HepG2 (cell line): ENCODE measurements around the gene PHKB. TPM values are rescaled to one million over a fixed set of nuclear protein-coding genes. Genes with fewer than 3 reads are reported as not detected.
A peak's percentile ranks its signal among the peaks of the same experiment; 100 is the strongest.

Experiments used
- BORCS8-MEF2B ChIP-seq: sonication (generic); formaldehyde crosslinking; IDR thresholded peaks from 2 replicates; pipeline ENCODE4 v1.8.0; 2022; ENCODE audit warnings: mild to moderate bottlenecking, missing genetic modification reagents
- HMG20A ChIP-seq: IDR thresholded peaks from 2 replicates; pipeline ENCODE4 v1.6.1; 2016; ENCODE audit warnings: borderline replicate concordance
- PHF21A ChIP-seq: sonication (generic); formaldehyde crosslinking; IDR thresholded peaks from 2 replicates; pipeline ENCODE4 v1.5.0; 2020; ENCODE audit warnings: mild to moderate bottlenecking, missing genetic modification reagents
- RARA ChIP-seq: IDR thresholded peaks from 2 replicates; pipeline ENCODE4 v1.6.1; 2016; ENCODE audit warnings: missing genetic modification reagents, missing compliant biosample characterization
- TRIM24 ChIP-seq: sonication (generic); formaldehyde crosslinking; IDR thresholded peaks from 2 replicates; pipeline ENCODE4 v1.8.0; 2022; ENCODE audit warnings: mild to moderate bottlenecking, missing genetic modification reagents
- ZFX ChIP-seq: sonication (generic); formaldehyde crosslinking; IDR thresholded peaks from 2 replicates; pipeline ENCODE4 v1.4.0; 2020; ENCODE audit warnings: mild to moderate bottlenecking, low read depth, missing genetic modification reagents, moderate library complexity
- ZFY ChIP-seq: sonication (generic); formaldehyde crosslinking; IDR thresholded peaks from 2 replicates; pipeline ENCODE4 v1.4.0; 2020; ENCODE audit warnings: missing genetic modification reagents
- ZNF230 ChIP-seq: sonication (generic); formaldehyde crosslinking; IDR thresholded peaks from 2 replicates; pipeline ENCODE4 v1.4.0; 2020; ENCODE audit warnings: mild to moderate bottlenecking, missing genetic modification reagents
- ZNF235 ChIP-seq: sonication (generic); formaldehyde crosslinking; IDR thresholded peaks from 2 replicates; pipeline ENCODE4 v1.8.1; 2023; ENCODE audit warnings: mild to moderate bottlenecking, missing genetic modification reagents, borderline replicate concordance
- polyA plus RNA-seq, 8 experiments: library from polyadenylated mRNA; depleted of rRNA in 3 of 8; stranded (reverse) in 7 of 8; unstranded in 1 of 8; fragments of >200 nt; fragmentation: Illumina TruSeq in 4 of 8; extraction: Trizol in 4 of 8; gene quantifications; 2 replicates each; pipeline versions ENCODE4 v1.2.1 to v1.2.3, GENCODE V29; 2011 to 2016; ENCODE audit warnings: low read depth in 4 of 8, missing spikeins in 1 of 8, mixed read lengths in 1 of 8; ENCODE audit not compliant: insufficient read depth in 1 of 8
- total RNA-seq, 5 experiments: library from RNA; depleted of rRNA; stranded (reverse); fragments of >200 nt; fragmentation: Illumina TruSeq; extraction: Trizol; gene quantifications; 2 replicates each; pipeline ENCODE4 v1.2.3, GENCODE V29; 2016; ENCODE audit warnings: low read depth in 1 of 5
- TF ChIP-seq, protein P1 (sequence below): sonication (generic); formaldehyde crosslinking; IDR thresholded peaks from 2 replicates; pipeline ENCODE4 v1.4.0; 2020; ENCODE audit warnings: missing genetic modification reagents
- TF ChIP-seq, protein P2 (sequence below): sonication (generic); formaldehyde crosslinking; IDR thresholded peaks from 2 replicates; pipeline ENCODE4 v1.4.0; 2020; ENCODE audit warnings: missing genetic modification reagents
- TF ChIP-seq, protein P3 (sequence below): sonication (generic); formaldehyde crosslinking; conservative IDR thresholded peaks from 2 replicates; pipeline ENCODE4 v1.4.0; 2020; ENCODE audit warnings: missing genetic modification reagents
- TF ChIP-seq, protein P4 (sequence below): sonication (generic); formaldehyde crosslinking; IDR thresholded peaks from 2 replicates; pipeline ENCODE4 v1.4.0; 2020; ENCODE audit warnings: missing genetic modification reagents
- TF ChIP-seq, protein P5 (sequence below): sonication (generic); formaldehyde crosslinking; IDR thresholded peaks from 2 replicates; pipeline ENCODE4 v1.8.1; 2023; ENCODE audit warnings: mild to moderate bottlenecking, missing genetic modification reagents, borderline replicate concordance
- TF ChIP-seq, protein P6 (sequence below): sonication (generic); formaldehyde crosslinking; conservative IDR thresholded peaks from 2 replicates; pipeline ENCODE4 v1.8.0; 2022; ENCODE audit warnings: mild to moderate bottlenecking, moderate library complexity, missing genetic modification reagents
- TF ChIP-seq, protein P7 (sequence below): IDR thresholded peaks from 2 replicates; pipeline ENCODE4 v1.6.1; 2016; ENCODE audit warnings: mild to moderate bottlenecking, missing biosample characterization, missing genetic modification reagents
- TF ChIP-seq, protein P8 (sequence below): sonication (generic); formaldehyde crosslinking; IDR thresholded peaks from 2 replicates; pipeline ENCODE4 v1.8.1; 2022; ENCODE audit warnings: low read depth, mild to moderate bottlenecking, missing genetic modification reagents

The PHKB gene
- total and polyA plus RNA-seq, 2 of the 13 experiments (the other 11 are each of a cell fraction or from before 2014, with no cell fraction given): 66.0 to 80.8 TPM

DNA sequence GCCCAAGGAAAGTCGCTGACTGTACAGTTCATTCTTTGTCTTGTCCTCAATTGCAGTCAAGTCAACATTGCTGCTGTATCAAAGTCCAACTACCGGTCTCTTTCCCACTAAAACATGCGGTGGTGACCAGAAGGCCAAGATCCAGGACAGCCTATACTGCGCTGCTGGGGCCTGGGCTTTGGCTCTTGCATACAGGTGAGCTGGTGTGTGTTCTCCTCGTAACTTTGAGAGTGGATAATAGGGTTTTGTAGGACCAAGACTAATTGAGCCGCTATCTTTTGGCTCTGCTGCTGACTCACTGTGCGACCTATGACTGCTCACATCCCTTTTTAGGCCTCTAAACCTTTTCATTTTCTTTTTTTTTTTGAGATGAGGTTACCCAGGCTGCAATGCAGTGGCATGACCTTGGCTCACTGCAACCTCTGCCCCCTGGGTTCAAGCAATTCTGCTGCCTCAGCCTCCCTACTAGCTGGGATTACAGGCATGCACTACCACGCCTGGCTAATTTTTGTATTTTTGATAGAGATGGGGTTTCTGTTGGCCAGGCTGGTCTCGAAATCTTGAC, 38.7 kb downstream of the PHKB start (continued):
- TF ChIP-seq, protein P1, sequence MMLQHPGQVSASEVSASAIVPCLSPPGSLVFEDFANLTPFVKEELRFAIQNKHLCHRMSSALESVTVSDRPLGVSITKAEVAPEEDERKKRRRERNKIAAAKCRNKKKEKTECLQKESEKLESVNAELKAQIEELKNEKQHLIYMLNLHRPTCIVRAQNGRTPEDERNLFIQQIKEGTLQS (CRISPR knock-in tag): no peak
- TF ChIP-seq ZFY (CRISPR knock-in tag) (peak; percentile 90), HMG20A (CRISPR knock-in tag) (peak; percentile 89; the same call in 1 of the 2 replicates), ZNF235 (CRISPR knock-in tag) (no peak), ZFX (CRISPR knock-in tag) (peak; percentile 95), PHF21A (CRISPR knock-in tag) (peak; percentile 89), TRIM24 (no peak), ZNF230 (CRISPR knock-in tag) (no peak), RARA (CRISPR knock-in tag) (peak; percentile 76), BORCS8-MEF2B (CRISPR knock-in tag) (peak; percentile 80; the same call in 1 of the 2 replicates)
- TF ChIP-seq, protein P2, sequence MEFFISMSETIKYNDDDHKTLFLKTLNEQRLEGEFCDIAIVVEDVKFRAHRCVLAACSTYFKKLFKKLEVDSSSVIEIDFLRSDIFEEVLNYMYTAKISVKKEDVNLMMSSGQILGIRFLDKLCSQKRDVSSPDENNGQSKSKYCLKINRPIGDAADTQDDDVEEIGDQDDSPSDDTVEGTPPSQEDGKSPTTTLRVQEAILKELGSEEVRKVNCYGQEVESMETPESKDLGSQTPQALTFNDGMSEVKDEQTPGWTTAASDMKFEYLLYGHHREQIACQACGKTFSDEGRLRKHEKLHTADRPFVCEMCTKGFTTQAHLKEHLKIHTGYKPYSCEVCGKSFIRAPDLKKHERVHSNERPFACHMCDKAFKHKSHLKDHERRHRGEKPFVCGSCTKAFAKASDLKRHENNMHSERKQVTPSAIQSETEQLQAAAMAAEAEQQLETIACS (CRISPR knock-in tag): no peak
- TF ChIP-seq, protein P3, sequence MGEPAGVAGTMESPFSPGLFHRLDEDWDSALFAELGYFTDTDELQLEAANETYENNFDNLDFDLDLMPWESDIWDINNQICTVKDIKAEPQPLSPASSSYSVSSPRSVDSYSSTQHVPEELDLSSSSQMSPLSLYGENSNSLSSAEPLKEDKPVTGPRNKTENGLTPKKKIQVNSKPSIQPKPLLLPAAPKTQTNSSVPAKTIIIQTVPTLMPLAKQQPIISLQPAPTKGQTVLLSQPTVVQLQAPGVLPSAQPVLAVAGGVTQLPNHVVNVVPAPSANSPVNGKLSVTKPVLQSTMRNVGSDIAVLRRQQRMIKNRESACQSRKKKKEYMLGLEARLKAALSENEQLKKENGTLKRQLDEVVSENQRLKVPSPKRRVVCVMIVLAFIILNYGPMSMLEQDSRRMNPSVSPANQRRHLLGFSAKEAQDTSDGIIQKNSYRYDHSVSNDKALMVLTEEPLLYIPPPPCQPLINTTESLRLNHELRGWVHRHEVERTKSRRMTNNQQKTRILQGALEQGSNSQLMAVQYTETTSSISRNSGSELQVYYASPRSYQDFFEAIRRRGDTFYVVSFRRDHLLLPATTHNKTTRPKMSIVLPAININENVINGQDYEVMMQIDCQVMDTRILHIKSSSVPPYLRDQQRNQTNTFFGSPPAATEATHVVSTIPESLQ (CRISPR knock-in tag): no peak
- TF ChIP-seq, protein P4, sequence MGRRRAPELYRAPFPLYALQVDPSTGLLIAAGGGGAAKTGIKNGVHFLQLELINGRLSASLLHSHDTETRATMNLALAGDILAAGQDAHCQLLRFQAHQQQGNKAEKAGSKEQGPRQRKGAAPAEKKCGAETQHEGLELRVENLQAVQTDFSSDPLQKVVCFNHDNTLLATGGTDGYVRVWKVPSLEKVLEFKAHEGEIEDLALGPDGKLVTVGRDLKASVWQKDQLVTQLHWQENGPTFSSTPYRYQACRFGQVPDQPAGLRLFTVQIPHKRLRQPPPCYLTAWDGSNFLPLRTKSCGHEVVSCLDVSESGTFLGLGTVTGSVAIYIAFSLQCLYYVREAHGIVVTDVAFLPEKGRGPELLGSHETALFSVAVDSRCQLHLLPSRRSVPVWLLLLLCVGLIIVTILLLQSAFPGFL (CRISPR knock-in tag): no peak
- TF ChIP-seq, protein P5, sequence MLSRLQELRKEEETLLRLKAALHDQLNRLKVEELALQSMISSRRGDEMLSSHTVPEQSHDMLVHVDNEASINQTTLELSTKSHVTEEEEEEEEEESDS (CRISPR knock-in tag): no peak; the same call in 1 of the 2 replicates
- TF ChIP-seq, protein P6, sequence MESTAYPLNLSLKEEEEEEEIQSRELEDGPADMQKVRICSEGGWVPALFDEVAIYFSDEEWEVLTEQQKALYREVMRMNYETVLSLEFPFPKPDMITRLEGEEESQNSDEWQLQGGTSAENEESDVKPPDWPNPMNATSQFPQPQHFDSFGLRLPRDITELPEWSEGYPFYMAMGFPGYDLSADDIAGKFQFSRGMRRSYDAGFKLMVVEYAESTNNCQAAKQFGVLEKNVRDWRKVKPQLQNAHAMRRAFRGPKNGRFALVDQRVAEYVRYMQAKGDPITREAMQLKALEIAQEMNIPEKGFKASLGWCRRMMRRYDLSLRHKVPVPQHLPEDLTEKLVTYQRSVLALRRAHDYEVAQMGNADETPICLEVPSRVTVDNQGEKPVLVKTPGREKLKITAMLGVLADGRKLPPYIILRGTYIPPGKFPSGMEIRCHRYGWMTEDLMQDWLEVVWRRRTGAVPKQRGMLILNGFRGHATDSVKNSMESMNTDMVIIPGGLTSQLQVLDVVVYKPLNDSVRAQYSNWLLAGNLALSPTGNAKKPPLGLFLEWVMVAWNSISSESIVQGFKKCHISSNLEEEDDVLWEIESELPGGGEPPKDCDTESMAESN (CRISPR knock-in tag): peak; percentile 65; the same call in 1 of the 2 replicates
- TF ChIP-seq, protein P7, sequence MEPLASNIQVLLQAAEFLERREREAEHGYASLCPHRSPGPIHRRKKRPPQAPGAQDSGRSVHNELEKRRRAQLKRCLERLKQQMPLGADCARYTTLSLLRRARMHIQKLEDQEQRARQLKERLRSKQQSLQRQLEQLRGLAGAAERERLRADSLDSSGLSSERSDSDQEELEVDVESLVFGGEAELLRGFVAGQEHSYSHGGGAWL: no peak
- TF ChIP-seq, protein P8, sequence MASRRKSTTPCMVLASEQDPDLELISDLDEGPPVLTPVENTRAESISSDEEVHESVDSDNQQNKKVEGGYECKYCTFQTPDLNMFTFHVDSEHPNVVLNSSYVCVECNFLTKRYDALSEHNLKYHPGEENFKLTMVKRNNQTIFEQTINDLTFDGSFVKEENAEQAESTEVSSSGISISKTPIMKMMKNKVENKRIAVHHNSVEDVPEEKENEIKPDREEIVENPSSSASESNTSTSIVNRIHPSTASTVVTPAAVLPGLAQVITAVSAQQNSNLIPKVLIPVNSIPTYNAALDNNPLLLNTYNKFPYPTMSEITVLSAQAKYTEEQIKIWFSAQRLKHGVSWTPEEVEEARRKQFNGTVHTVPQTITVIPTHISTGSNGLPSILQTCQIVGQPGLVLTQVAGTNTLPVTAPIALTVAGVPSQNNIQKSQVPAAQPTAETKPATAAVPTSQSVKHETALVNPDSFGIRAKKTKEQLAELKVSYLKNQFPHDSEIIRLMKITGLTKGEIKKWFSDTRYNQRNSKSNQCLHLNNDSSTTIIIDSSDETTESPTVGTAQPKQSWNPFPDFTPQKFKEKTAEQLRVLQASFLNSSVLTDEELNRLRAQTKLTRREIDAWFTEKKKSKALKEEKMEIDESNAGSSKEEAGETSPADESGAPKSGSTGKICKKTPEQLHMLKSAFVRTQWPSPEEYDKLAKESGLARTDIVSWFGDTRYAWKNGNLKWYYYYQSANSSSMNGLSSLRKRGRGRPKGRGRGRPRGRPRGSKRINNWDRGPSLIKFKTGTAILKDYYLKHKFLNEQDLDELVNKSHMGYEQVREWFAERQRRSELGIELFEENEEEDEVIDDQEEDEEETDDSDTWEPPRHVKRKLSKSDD: no peak
